Lower leg skin (tissue), 3 donors: ENCODE data around the gene PDZD2.

Source experiments
- CTCF ChIP-seq, 3 donors: fragments of 450-650 bp; IDR thresholded peaks; one replicate each; pipeline ENCODE4 v1.5.1; 2016; ENCODE audit warnings: antibody characterized with exemption in 3 of 3, mild to moderate bottlenecking in 3 of 3, moderate library complexity in 2 of 3
- POLR2A ChIP-seq, 2 donors: fragments of 450-650 bp; IDR thresholded peaks; one replicate each; pipeline ENCODE4 v1.6.1; 2016 to 2017; ENCODE audit warnings: antibody characterized with exemption in 2 of 2, mild to moderate bottlenecking in 1 of 2, moderate library complexity in 1 of 2

GRCh38 chr5:31711363-31711762 lies 72.4 kb downstream of the PDZD2 start:
- no peak for TF ChIP-seq CTCF (IDR thresholded peaks at IDR 0.05)
- no peak for TF ChIP-seq POLR2A (IDR thresholded peaks at IDR 0.05)
